ENCODE results near the gene CD53.

Gene CD53

GRCh38 chr1:110877776-110878175 lies 4.8 kb downstream of the CD53 start:
- Histone ChIP-seq H3K9me3 (ENCODE audit: control insufficient read depth, insufficient read depth, low read length) (no peaks in the 10 kb centered on the region), H3K4me1 (ENCODE audit: control insufficient read depth, insufficient read depth, low read length) (no peaks in the 10 kb centered on the region), H3K4me3 (ENCODE audit: low read depth, low read length) (no peak overlapping the region), H3K36me3 (ENCODE audit: control insufficient read depth, insufficient read depth, low read length) (no peaks in the 10 kb centered on the region), H3K9ac (ENCODE audit: low read depth, low read length) (no peak overlapping the region), H3K27me3 (ENCODE audit: control insufficient read depth, insufficient read depth, low read length) (no peaks in the 10 kb centered on the region)

GRCh38 chr1:110878591-110878990 lies 5.6 kb downstream of the CD53 start:
- no peak overlapping the region for H3K9ac ChIP-seq (ENCODE audit: low read depth, low read length)
- H3K27me3 ChIP-seq (ENCODE audit: control insufficient read depth, insufficient read depth, low read length), result no peaks in the 10 kb centered on the region
- no peaks in the 10 kb centered on the region for H3K9me3 ChIP-seq (ENCODE audit: control insufficient read depth, insufficient read depth, low read length)
- no peak overlapping the region for H3K4me3 ChIP-seq (ENCODE audit: low read depth, low read length)
- H3K36me3 ChIP-seq (ENCODE audit: control insufficient read depth, insufficient read depth, low read length), result no peaks in the 10 kb centered on the region
- H3K4me1 ChIP-seq (ENCODE audit: control insufficient read depth, insufficient read depth, low read length), result no peaks in the 10 kb centered on the region

DNA sequence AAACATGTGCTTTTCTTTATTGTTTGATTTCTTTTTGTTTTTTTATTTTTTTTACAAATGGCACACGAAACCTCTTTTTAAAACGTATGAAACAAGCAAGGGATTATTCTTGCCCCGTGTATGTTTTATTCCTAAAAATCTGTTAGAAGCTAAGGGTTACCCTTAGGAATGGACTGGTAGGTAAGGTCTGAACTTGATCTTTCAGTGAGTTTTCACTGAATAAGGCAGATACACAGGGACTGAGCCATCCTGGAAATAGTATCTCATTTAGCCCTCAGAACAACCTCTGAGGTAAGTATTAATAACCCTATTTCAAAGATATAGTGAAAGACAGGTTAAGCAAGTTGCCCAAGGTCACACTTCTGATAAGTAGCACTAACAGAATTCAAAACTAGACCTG lies 6.0 kb downstream of the CD53 start:
- Histone ChIP-seq H3K9ac (ENCODE audit: low read depth, low read length) (no peak overlapping the region), H3K4me1 (ENCODE audit: control insufficient read depth, insufficient read depth, low read length) (no peaks in the 10 kb centered on the region), H3K9me3 (ENCODE audit: control insufficient read depth, insufficient read depth, low read length) (no peaks in the 10 kb centered on the region), H3K4me3 (ENCODE audit: low read depth, low read length) (no peak overlapping the region), H3K36me3 (ENCODE audit: control insufficient read depth, insufficient read depth, low read length) (no peaks in the 10 kb centered on the region), H3K27me3 (ENCODE audit: control insufficient read depth, insufficient read depth, low read length) (no peaks in the 10 kb centered on the region)

DNA sequence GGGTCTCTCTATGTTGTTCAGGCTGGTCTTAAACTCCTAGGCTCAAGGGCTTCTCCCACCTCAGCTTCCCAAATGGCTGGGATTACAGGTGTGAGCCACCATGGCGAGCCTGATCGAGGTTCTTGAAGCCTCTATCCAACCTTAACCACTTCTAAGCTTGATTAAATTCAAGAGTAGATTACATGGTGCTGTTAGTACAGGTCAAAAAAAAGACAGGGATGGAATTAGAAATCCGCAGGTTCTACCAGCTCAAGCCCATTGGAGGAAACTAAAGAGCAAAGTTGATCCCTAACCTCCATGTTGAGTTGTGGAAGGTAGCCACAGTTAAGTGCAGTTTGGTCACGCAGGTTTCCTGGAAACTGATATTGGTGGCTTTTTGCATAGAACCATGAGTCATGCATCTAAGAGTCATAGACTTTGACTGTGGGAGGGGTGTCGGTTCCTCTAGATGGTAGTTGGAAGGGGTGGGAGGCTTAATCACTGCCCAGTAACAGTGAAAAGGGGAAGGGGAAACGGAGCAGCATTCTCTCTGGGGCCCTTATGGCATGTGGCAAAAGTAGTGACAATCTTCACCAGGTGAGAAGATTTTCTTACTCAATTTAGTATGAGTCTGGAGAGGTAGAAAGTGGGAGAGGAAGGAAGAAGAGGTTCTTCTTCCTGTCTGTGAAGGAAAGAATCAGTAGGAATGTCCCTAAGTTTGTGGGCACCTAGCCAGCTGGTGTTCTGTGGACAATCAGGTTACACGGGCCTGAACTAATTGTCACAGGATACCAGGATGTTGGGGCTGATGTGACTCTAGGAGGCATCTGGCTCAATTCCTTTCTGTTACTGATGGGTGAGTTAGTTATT lies 7.0 kb downstream of the CD53 start:
- H3K9me3 ChIP-seq (ENCODE audit: control insufficient read depth, insufficient read depth, low read length), result no peaks in the 10 kb centered on the region
- no peak overlapping the region for H3K9ac ChIP-seq (ENCODE audit: low read depth, low read length)

GRCh38 chr1:110880708-110881374 lies 7.9 kb downstream of the CD53 start:
- no peaks in the 10 kb centered on the region for H3K9me3 ChIP-seq (ENCODE audit: control insufficient read depth, insufficient read depth, low read length)
- no peak overlapping the region for H3K4me3 ChIP-seq (ENCODE audit: low read depth, low read length)
- no peaks in the 10 kb centered on the region for H3K4me1 ChIP-seq (ENCODE audit: control insufficient read depth, insufficient read depth, low read length)
- H3K36me3 ChIP-seq (ENCODE audit: control insufficient read depth, insufficient read depth, low read length), result no peaks in the 10 kb centered on the region
- no peak overlapping the region for H3K9ac ChIP-seq (ENCODE audit: low read depth, low read length)
- H3K27me3 ChIP-seq (ENCODE audit: control insufficient read depth, insufficient read depth, low read length), result no peaks in the 10 kb centered on the region

More for the DNA sequence above, 7.0 kb downstream of the CD53 start:
- no peaks in the 10 kb centered on the region for H3K4me1 ChIP-seq (ENCODE audit: control insufficient read depth, insufficient read depth, low read length)
- H3K4me3 ChIP-seq (ENCODE audit: low read depth, low read length), result no peak overlapping the region
- no peaks in the 10 kb centered on the region for H3K27me3 ChIP-seq (ENCODE audit: control insufficient read depth, insufficient read depth, low read length)
- H3K36me3 ChIP-seq (ENCODE audit: control insufficient read depth, insufficient read depth, low read length), result no peaks in the 10 kb centered on the region

GRCh38 chr1:110888049-110888448 lies 15.1 kb downstream of the CD53 start:
- H3K36me3 ChIP-seq (ENCODE audit: control insufficient read depth, insufficient read depth, low read length), result no peaks in the 10 kb centered on the region
- H3K4me3 ChIP-seq (ENCODE audit: low read depth, low read length), result no peak overlapping the region
- H3K4me1 ChIP-seq (ENCODE audit: control insufficient read depth, insufficient read depth, low read length), result no peaks in the 10 kb centered on the region

GRCh38 chr1:110888641-110889040 lies 15.7 kb downstream of the CD53 start:
- no peaks in the 10 kb centered on the region for H3K9me3 ChIP-seq (ENCODE audit: control insufficient read depth, insufficient read depth, low read length)
- no peaks in the 10 kb centered on the region for H3K27me3 ChIP-seq (ENCODE audit: control insufficient read depth, insufficient read depth, low read length)
- no peak overlapping the region for H3K4me3 ChIP-seq (ENCODE audit: low read depth, low read length)
- H3K36me3 ChIP-seq (ENCODE audit: control insufficient read depth, insufficient read depth, low read length), result no peaks in the 10 kb centered on the region
- H3K4me1 ChIP-seq (ENCODE audit: control insufficient read depth, insufficient read depth, low read length), result no peaks in the 10 kb centered on the region
- H3K9ac ChIP-seq (ENCODE audit: low read depth, low read length), result no peak overlapping the region

More at GRCh38 chr1:110888049-110888448, 15.1 kb downstream of the CD53 start:
- no peaks in the 10 kb centered on the region for H3K9me3 ChIP-seq (ENCODE audit: control insufficient read depth, insufficient read depth, low read length)
- no peak overlapping the region for H3K9ac ChIP-seq (ENCODE audit: low read depth, low read length)
- H3K27me3 ChIP-seq (ENCODE audit: control insufficient read depth, insufficient read depth, low read length), result no peaks in the 10 kb centered on the region

DNA sequence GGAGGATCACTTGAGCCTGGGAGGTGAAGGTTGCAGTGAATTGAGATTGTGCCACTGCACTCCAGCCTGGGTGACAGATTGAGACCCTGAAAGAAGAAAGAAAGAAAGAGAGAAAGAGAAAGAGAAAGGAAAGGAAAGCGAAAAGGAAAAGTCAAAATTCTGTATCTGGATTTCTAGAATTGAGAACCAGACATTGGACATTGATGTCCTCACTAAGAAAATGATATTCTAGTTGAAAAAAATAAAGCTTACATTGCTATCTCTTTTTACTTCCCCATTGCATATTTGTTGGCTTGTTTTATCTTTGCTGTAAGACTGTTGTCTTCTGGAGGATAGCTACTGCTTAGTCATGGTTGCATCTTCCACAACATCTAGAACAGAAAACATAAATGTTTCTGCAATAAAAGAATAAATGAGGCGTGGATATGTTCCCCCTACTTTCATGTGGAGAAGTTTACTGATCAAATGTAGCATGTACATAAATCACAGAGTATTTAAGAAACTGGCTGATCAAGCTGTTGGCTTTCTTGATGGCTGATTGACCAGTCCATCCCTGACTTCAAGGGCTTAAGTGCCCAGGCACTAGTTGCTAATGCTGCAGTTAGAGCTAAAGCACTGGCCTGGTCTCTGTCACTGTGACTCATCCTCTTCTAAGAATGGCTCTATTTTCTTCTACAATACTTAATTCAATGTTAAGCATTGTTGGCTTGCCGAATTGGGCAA lies 17.7 kb downstream of the CD53 start:
- no peak overlapping the region for H3K4me3 ChIP-seq (ENCODE audit: low read depth, low read length)
- H3K4me1 ChIP-seq (ENCODE audit: control insufficient read depth, insufficient read depth, low read length), result no peaks in the 10 kb centered on the region
- no peaks in the 10 kb centered on the region for H3K27me3 ChIP-seq (ENCODE audit: control insufficient read depth, insufficient read depth, low read length)
- H3K9me3 ChIP-seq (ENCODE audit: control insufficient read depth, insufficient read depth, low read length), result no peaks in the 10 kb centered on the region
- H3K9ac ChIP-seq (ENCODE audit: low read depth, low read length), result no peak overlapping the region
- H3K36me3 ChIP-seq (ENCODE audit: control insufficient read depth, insufficient read depth, low read length), result no peaks in the 10 kb centered on the region

DNA sequence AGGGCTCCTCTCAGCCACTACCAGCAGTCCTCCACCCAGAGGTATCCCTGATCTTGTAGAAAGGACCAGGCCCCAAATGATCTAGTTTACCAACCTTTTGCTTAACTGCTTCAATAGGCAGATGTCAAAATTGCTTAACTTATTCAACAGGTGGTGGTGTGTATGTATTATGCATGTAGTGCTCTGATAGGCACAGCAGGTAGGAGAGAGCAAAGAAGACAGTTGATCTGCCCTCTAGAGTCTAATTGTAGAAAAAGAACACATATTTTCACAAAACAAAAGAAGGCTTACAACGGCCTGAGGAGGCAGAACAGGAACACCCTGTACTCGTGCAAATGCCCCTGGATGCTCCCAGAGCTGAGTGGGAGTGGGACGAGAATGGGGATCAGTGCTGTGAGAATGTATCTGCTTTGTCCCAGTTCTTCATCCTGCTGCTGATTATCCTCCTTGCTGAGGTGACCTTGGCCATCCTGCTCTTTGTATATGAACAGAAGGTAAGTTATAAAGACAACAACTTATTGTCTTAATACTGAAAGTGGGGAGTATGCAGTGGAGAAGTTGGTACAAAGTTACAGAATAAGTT lies 21.1 kb downstream of the CD53 start:
- H3K36me3 ChIP-seq (ENCODE audit: control insufficient read depth, insufficient read depth, low read length), result no peaks in the 10 kb centered on the region
- no peaks in the 10 kb centered on the region for H3K9me3 ChIP-seq (ENCODE audit: control insufficient read depth, insufficient read depth, low read length)
- H3K4me1 ChIP-seq (ENCODE audit: control insufficient read depth, insufficient read depth, low read length), result no peaks in the 10 kb centered on the region
- no peak overlapping the region for H3K4me3 ChIP-seq (ENCODE audit: low read depth, low read length)
- no peaks in the 10 kb centered on the region for H3K27me3 ChIP-seq (ENCODE audit: control insufficient read depth, insufficient read depth, low read length)
- H3K9ac ChIP-seq (ENCODE audit: low read depth, low read length), result no peak overlapping the region

- Histone ChIP-seq H3K9ac (ENCODE audit: low read depth, low read length) (no peak overlapping the region), H3K36me3 (ENCODE audit: control insufficient read depth, insufficient read depth, low read length) (no peaks in the 10 kb centered on the region), H3K27me3 (ENCODE audit: control insufficient read depth, insufficient read depth, low read length) (no peaks in the 10 kb centered on the region), H3K4me3 (ENCODE audit: low read depth, low read length) (no peak overlapping the region), H3K9me3 (ENCODE audit: control insufficient read depth, insufficient read depth, low read length) (no peaks in the 10 kb centered on the region), H3K4me1 (ENCODE audit: control insufficient read depth, insufficient read depth, low read length) (no peaks in the 10 kb centered on the region)
Observed at GRCh38 chr1:110896090-110896489, 23.1 kb downstream of the CD53 start.

- no peaks in the 10 kb centered on the region for H3K27me3 ChIP-seq (ENCODE audit: control insufficient read depth, insufficient read depth, low read length)
- H3K9me3 ChIP-seq (ENCODE audit: control insufficient read depth, insufficient read depth, low read length), result no peaks in the 10 kb centered on the region
- no peak overlapping the region for H3K9ac ChIP-seq (ENCODE audit: low read depth, low read length)
- H3K36me3 ChIP-seq (ENCODE audit: control insufficient read depth, insufficient read depth, low read length), result no peaks in the 10 kb centered on the region
- H3K4me3 ChIP-seq (ENCODE audit: low read depth, low read length), result no peak overlapping the region
- no peaks in the 10 kb centered on the region for H3K4me1 ChIP-seq (ENCODE audit: control insufficient read depth, insufficient read depth, low read length)
Observed at GRCh38 chr1:110897681-110898080, 24.7 kb downstream of the CD53 start.
